NCI-H1436 (cell line): ENCODE data around the gene CLIP2.

ENCODE experiments used
- DNase-seq: peaks from one replicate; lab custom pipeline; 2025; lab: John Stamatoyannopoulos, UW

CLIP2 gene

DNA sequence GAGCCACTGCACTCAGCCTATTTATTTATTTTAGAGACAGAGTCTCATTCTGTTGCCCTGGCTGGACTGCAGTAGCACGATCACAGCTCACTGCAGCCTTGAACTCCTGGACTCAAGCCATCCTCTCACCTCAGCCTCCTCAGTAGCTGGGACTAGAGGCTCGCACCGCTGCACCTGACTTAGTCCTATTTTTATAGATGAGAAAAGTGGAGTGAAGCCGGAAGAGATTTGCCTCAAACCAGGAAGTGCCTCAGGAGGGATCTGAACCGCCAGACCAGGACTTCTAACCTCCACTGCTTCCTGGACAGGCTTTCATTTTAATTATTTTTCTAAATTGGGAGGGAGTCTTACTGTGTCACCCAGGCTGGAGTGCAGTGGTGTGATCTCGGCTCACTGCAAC, 17.5 kb upstream of the CLIP2 start:
- DNase-seq: no peak

- no peak for DNase-seq
These were observed 16.7 kb upstream of the CLIP2 start for GRCh38 chr7:74272305-74273038.

DNA sequence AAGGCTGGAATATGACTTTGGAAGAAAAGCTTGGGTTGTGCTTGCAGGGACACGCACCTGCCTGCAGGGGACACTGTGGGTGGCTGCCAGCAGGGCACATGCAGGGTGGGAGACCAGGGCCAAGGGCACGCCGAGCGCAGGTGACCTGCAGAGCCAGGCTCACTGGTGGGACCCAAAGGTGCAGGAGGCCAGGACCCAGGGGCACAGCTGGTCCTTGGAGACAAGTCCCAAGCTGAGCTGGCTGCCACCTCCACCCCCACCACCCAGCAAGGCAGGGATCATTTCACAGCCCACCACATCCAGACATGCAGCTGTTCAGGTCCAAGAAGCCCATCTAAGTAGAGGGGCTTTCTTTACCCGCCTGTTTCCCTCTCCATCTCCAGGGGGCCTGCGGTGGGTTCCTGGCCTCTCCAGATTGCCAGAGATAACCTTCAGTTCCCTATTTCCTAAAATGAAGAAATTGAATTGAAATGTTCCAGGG, 13.8 kb upstream of the CLIP2 start:
- DNase-seq: no peak

DNA sequence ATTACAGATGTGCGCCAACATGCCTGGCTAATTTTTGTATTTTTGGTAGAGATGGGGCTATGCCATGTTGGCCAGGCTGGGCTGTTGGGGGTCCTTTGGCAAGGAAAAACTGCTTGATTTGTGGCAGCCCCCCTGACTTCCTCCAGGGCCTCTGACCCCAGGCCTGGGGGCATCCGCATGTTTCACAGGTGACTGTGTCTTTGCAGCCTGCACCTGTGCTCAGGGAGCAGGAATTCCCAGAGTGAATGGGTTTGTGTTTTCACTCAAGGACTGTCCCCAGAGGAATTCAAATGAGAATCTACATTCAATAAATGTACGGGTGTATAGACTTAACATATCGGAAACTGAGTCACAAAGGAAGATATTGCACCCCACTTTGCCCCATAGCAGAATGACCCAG, 11.6 kb upstream of the CLIP2 start:
- DNase-seq: no peak

DNA sequence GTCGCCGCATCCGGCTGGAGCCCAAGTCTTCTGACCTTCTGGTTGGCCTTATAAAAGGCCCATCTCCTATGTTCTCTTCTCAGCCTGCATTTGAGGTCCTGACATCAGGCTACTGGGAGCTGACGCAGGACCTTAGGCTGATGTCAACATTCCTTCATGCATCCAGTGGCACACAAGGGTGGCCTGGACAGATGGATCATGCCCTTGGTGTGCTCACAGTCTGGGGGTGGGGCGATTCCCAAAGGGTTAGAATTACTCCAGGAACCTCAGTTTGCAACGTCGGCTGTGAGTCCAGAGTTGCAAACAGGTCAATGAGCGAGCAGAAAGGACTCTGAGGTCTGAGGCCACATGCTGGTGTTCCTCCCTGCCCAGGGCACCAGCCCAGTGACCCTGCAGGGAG, 8.2 kb upstream of the CLIP2 start:
- no peak for DNase-seq

DNA sequence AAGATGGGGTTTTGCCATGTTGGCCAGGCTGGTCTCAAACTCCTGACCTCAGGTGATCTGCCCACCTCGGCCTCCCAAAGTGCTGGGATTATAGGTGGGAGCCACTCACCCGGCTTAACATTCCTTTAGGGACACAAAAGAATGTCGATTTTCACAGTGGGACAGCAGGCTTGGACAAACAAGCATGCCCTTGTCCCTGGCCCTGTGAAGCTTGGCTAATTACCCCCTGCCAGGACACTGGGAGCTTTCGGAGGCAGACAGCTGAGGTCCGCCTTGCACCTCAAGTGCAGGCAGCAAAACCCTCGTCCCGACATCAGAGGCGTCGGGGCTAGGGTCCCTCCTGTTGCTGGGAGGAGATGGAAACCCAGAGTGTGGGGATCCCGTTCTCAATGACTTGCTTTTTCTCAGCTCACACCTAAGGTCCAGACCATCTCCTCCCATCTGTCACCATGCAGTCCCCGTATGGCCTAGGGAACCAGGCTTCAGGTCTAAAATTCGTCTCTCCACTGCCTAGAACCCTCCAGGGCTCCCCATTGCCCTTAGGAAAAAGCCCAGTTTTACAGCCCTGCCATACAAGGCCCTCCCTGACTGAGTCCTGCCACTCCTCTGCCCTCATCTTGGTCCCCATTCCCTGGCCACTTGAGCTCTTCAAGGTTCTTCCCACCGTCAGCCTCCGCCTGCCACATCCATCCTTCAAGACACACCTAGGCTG, 6.3 kb upstream of the CLIP2 start:
- DNase-seq: no peak

DNA sequence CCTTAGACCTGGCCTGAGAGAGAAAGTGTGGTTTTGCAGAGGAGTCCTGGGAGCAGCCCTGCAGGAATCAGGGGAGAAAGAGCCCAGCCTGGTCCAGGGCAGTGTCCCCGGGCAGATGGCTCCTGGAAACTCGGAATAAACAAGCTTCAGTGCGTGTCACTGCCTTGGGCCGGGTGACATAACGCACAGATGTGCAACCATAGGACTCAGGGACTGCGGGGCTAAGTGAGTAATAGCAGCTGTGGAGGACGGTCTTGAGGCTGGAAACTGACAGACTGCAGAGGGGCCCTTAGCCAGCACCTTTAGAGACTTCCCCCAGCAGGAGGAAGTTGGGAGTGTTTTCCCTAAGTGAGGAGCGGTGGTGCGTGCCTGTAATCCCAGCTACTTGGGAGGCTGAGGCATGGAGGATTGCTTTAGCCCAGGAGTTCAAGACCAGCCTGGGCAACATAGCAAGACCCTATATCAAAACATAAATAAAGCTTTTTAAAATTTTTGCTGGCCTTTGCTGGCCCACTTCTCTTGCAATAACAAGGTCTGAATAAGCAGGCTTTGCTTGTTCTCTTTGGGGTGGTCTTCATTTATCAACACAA, 5.3 kb upstream of the CLIP2 start:
- DNase-seq: no peak

- no peak for DNase-seq
These were observed 4.4 kb upstream of the CLIP2 start for GRCh38 chr7:74284781-74285259.

GRCh38 chr7:74286131-74286530, 3.1 kb upstream of the CLIP2 start:
- DNase-seq: no peak

- no peak for DNase-seq
These were observed 1.7 kb upstream of the CLIP2 start for GRCh38 chr7:74287303-74288033.

GRCh38 chr7:74288034-74288881, 949 bp upstream of the CLIP2 start:
- DNase-seq: no peak

- no peak for DNase-seq
These were observed 699 bp downstream of the CLIP2 start for GRCh38 chr7:74289659-74290552.

DNA sequence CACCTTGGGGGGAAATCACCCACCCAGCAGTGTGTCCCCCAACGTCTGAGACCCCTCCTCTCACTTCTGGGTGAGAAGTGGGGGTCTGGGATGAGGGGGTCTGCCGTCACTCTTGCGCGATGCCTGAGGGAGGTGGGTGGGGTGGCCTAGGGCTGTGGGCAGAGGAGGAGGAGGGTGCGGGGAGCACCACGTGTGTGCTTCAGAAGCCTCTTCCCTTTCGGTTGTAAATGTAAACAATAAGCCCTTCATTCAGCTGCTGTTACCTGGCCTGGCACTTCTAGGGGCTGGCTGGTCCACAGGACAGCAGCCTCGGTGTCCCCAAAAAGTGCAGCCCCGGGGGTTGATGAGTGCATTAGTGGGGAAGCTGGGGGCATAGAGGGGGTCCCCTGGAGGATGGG, 1.3 kb downstream of the CLIP2 start:
- DNase-seq: no peak

DNA sequence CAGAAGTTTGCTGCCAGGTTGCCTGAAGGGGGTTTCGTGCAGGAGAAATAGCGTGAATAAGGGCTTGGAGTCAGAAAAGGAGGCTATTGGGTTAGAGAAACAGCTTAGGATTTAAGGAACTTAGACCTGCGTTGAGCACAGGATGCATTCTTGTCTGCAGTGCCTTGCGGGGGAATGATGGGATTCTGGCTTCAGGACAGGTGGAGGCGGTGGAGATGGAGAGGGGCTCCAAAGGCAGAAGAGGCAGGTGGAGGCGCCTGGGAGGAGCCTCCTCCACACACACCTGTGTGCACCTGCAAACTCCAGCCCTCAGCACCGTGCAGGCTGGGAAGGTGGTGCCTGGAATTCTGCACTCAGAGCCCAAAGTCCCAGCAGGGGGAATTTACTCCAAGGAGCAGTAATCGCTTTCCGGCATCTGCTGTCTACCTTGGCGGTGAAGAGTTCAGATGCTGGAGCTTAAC, 1.8 kb downstream of the CLIP2 start:
- DNase-seq: no peak

GRCh38 chr7:74291535-74291934, 2.3 kb downstream of the CLIP2 start:
- DNase-seq: no peak

GRCh38 chr7:74292757-74293576, 3.8 kb downstream of the CLIP2 start:
- DNase-seq: no peak

DNA sequence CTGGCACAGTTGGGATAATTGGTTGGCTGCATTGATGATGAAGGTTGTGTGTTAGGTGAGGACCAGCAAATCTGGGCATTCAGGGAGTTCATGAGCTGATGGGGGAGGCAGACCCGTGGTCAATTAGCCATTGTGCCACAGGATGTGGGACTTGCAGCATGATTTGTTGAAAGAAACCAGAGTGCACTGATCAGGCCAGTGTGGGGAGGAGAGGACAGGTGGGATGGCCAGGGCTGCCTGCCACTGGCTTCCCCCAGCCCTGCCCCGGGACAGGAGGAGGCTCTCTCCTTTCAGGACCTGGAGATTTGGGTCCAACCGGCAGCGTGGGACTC, 4.3 kb downstream of the CLIP2 start:
- DNase-seq: no peak

DNA sequence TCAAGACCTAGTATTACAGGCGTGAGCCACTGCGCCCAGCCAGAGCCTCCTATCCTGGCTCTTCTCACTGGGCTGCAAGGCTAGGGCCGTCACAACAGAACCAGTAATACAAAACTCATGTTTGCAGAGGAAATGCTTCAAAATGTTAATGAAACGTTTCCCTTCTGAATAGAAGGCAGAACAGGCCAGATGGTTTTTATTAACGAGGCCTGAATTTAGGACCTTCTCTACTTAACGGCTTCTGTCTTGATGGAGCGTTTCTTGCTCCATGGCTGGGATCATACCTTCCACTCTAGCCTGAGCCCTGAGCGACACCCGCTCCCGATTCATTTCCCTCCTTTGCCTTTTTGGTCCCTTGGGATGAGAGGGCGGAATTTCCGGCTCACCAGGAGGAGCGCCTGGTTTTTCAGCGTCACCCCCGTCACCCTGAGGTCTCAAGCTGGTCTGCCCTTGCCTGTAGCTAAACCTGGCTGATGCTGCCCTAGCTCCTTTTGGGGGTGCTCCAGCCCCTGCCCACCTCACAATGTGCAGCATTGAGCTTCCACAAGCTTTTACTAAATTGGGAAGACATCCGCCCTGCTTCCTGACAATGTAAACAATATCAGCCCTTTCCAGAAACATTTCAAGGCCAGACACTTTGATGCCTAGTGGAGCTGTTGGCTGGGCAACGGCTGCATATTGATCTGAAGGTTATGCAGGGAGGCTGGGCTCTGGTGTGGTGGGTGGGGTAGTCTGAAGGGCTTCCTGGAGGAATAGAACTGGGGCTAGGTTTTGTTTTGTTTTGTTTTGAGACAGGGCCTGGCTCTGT, 5.2 kb downstream of the CLIP2 start:
- no peak for DNase-seq
